Measurements from ENCODE around the gene ZNF165. TPM values are rescaled to one million over a fixed set of nuclear protein-coding genes. Genes with fewer than 3 reads are reported as not detected.

The ZNF165 gene
- total RNA-seq, 2 experiments from 2014 or later, result 2.6 to 3.1 TPM

- H3K27ac ChIP-seq (ENCODE audit: low read depth, low read length, poor library complexity, severe bottlenecking), result no peak overlapping the region
- H4K20me1 ChIP-seq (ENCODE audit: insufficient read depth, low read length), result no peaks in the 10 kb centered on the region
- ChIA-PET POLR2A (no interaction called here), CTCF (ENCODE audit: unreplicated experiment) (no interaction called here)
- BruUV-seq (replicated peaks), result no TSS peak
- H3K4me2 ChIP-seq (ENCODE audit: low read length), result no peak overlapping the region
- intact Hi-C loops (cut with micrococcal nuclease; ENCODE audit: unreplicated experiment), result loop anchor here (10.0 kb wide), 1 partner anchor 608 kb away; the partner anchor contains the start of gene ZNF184
- H3K4me1 ChIP-seq (ENCODE audit: insufficient read depth, low read length, poor library complexity, severe bottlenecking), result peaks cover 12% of the 10 kb centered on the region
- no peak overlapping the region for H2AFZ ChIP-seq (ENCODE audit: low read length)
- H3K79me2 ChIP-seq (ENCODE audit: insufficient read depth, low read depth, low read length), result no peaks in the 10 kb centered on the region; the same call in 1 of the 2 replicates
- no peak for DNase-seq (ENCODE audit: low spot score)
- H3K9me2 ChIP-seq (ENCODE audit: insufficient read depth, low read length), result no peaks in the 10 kb centered on the region
- H3K9me3 ChIP-seq (ENCODE audit: low read length), result no peaks in the 10 kb centered on the region
- peaks cover 22% of the 10 kb centered on the region; the same call in 1 of the 2 replicates for H3K36me3 ChIP-seq (ENCODE audit: insufficient read depth, low read length)
- H3K4me3 ChIP-seq (ENCODE audit: low read depth, low read length, poor library complexity, severe bottlenecking), result no peak overlapping the region
- TF ChIP-seq EZH2phosphoT487 (IDR thresholded peaks at IDR 0.05; ENCODE audit: borderline replicate concordance, low read depth, low read length) (no peak), CTCF (conservative IDR thresholded peaks at IDR 0.05; ENCODE audit: low read length) (no peak)
These were observed 2.6 kb downstream of the ZNF165 start for GRCh38 chr6:28082939-28083338.

GRCh38 chr6:28089054-28089453 is 8.7 kb downstream of the ZNF165 start:
- no peaks in the 10 kb centered on the region for H3K9me2 ChIP-seq (ENCODE audit: insufficient read depth, low read length)
- intact Hi-C loops (cut with micrococcal nuclease; ENCODE audit: unreplicated experiment), result loop anchor here (10.0 kb wide), 1 partner anchor 614 kb away; the partner anchor contains the start of gene ZNF184

More at GRCh38 chr6:28089054-28089453, 8.7 kb downstream of the ZNF165 start:
- Histone ChIP-seq H4K20me1 (ENCODE audit: insufficient read depth, low read length) (no peaks in the 10 kb centered on the region), H3K27ac (ENCODE audit: low read depth, low read length, poor library complexity, severe bottlenecking) (no peak overlapping the region), H2AFZ (ENCODE audit: low read length) (no peak overlapping the region), H3K4me3 (ENCODE audit: low read depth, low read length, poor library complexity, severe bottlenecking) (no peak overlapping the region), H3K36me3 (ENCODE audit: insufficient read depth, low read length) (peaks cover 52% of the 10 kb centered on the region), H3K79me2 (ENCODE audit: insufficient read depth, low read depth, low read length) (no peaks in the 10 kb centered on the region), H3K9me3 (ENCODE audit: low read length) (no peaks in the 10 kb centered on the region), H3K4me2 (ENCODE audit: low read length) (no peak overlapping the region), H3K4me1 (ENCODE audit: insufficient read depth, low read length, poor library complexity, severe bottlenecking) (no peaks in the 10 kb centered on the region)
- BruUV-seq (replicated peaks), result no TSS peak
- TF ChIP-seq EZH2phosphoT487 (IDR thresholded peaks at IDR 0.05; ENCODE audit: borderline replicate concordance, low read depth, low read length) (no peak), CTCF (conservative IDR thresholded peaks at IDR 0.05; ENCODE audit: low read length) (no peak)
- no peak for DNase-seq (ENCODE audit: low spot score)
- CTCF ChIA-PET (ENCODE audit: unreplicated experiment), result no interaction called here
- POLR2A ChIA-PET, result interaction anchor here (0.5 kb wide), 1 partner anchor 187 kb away, joined by 3 read pairs; no protein-coding TSS in a partner anchor

Measured in OCI-LY7 (cell line).